Tibial nerve (tissue), 4 donors: ENCODE data around the gene C8G.

ENCODE experiments used
- EP300 ChIP-seq, 2 donors: sonication (generic); formaldehyde crosslinking; IDR thresholded peaks; one replicate each; pipeline ENCODE4 v1.6.1; 2017; ENCODE audit warnings: antibody characterized with exemption in 2 of 2, mild to moderate bottlenecking in 1 of 2
- POLR2A ChIP-seq, 2 donors: fragments of 450-650 bp; IDR thresholded peaks; one replicate each; pipeline ENCODE4 v1.6.1; 2017; ENCODE audit warnings: antibody characterized with exemption in 2 of 2, mild to moderate bottlenecking in 2 of 2, moderate library complexity in 2 of 2
- TF ChIP-seq, protein P1 (sequence below), 5 experiments: fragments of 200-600 bp in 3 of 5; fragments of 450-650 bp in 2 of 5; sonication (generic) in 3 of 5; IDR thresholded peaks; one replicate each; pipeline ENCODE4 v1.5.1; 2016 to 2019; ENCODE audit warnings: antibody characterized with exemption in 5 of 5, mild to moderate bottlenecking in 3 of 5, moderate library complexity in 2 of 5

DNA sequence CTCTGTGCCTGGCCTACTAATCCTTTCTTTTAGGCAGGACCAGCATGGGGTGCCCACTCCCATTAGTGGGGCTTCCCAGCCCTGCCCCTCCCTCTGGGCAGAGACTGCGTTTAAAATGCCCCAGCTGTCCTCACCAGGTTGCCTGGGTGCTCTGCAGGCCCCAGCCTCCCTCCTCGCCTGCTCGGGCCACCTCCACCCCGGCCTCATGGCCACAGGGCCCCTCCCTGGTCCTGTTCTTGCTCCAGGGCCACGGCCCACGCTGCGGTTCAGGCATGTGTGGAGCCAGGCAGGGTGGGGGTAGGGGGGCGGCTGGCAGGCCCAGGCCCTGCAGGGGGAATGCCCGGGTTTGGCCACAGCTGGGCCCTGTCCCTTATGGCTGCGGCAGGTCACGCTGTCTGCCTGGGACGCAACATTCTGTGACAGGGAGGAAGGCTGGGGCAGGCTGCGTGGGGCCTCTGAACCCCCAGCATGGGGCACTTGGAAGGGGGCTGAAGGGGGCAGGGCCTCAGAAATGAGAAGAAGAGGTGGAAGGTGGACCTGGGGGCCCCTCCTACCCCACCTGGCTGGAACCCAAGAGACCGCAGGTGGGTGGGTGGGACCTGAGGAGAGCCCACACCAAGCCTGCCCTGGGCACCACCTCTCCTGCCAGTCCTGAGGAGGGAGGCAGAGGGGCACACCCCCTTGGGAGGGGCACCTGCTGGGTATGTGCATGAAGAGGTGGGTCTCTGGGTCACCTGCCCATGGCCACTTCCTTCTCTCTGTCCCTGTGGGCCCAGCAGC, 6.7 kb downstream of the C8G start, which contains the start of gene LCN12:
- no peak for TF ChIP-seq EP300 (IDR thresholded peaks at IDR 0.05)
- TF ChIP-seq, protein P1, sequence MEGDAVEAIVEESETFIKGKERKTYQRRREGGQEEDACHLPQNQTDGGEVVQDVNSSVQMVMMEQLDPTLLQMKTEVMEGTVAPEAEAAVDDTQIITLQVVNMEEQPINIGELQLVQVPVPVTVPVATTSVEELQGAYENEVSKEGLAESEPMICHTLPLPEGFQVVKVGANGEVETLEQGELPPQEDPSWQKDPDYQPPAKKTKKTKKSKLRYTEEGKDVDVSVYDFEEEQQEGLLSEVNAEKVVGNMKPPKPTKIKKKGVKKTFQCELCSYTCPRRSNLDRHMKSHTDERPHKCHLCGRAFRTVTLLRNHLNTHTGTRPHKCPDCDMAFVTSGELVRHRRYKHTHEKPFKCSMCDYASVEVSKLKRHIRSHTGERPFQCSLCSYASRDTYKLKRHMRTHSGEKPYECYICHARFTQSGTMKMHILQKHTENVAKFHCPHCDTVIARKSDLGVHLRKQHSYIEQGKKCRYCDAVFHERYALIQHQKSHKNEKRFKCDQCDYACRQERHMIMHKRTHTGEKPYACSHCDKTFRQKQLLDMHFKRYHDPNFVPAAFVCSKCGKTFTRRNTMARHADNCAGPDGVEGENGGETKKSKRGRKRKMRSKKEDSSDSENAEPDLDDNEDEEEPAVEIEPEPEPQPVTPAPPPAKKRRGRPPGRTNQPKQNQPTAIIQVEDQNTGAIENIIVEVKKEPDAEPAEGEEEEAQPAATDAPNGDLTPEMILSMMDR (IDR thresholded peaks at IDR 0.05): no peak
- no peak for TF ChIP-seq POLR2A (IDR thresholded peaks at IDR 0.05)
